Embryonic facial prominence (tissue), 1 donor: Measurements from ENCODE around the gene METTL22.

Source experiments
- DNase-seq: peaks from one replicate; pipeline ENCODE4 v3.0.0-alpha.2; 2016; ENCODE audit errors: extremely low spot score

METTL22 gene

GRCh38 chr16:8665529-8665928, 44.0 kb downstream of the METTL22 start:
- no peak for DNase-seq

DNA sequence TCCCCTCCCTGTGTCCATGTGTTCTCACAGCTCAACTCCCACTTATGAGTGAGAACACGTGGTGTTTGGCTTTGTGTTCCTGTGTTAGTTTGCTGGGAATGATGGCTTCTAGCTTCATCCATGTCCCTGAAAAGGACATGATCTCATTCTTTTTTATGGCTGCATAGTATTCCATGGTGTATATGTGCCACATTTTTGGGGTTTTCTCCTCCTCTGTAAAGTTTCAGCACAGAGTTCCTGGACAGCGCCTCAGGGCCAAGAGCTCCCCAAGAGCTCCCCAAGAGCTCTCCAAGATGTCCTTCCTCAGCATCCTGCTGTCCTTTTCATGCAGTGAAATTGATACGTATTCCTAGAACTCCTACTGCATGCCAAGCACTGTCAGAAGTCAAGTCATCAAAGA, 46.0 kb downstream of the METTL22 start:
- no peak for DNase-seq

- DNase-seq, result no peak
These were observed 46.6 kb downstream of the METTL22 start for GRCh38 chr16:8668113-8668512.

GRCh38 chr16:8669481-8669880, 48.0 kb downstream of the METTL22 start:
- DNase-seq, result no peak

DNA sequence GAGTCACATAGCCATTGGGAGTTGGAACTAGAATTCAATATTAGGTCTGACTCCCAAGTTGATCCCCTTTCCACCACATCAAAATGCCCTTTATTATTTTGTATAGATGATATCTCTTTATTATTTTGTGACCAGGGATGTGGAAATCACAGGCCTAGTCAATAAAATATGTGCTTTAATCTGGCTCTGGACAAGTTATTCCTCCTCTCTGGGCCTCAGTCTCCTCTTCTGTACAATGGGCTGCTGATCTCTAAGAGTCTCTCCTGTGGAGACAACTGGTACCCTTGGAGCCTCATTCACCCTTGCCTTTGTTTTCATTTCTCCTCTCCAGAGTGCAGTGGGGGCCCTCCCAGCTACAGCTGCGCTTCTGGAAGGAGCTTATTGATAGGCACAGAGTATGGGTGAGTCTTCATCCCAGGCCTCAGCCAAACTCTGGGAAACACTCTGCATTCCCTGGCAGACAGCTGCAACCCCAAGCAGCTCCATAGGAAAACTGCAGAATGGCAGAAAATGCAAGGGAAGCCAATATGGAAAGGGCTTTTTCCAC, 48.6 kb downstream of the METTL22 start:
- no peak for DNase-seq

DNA sequence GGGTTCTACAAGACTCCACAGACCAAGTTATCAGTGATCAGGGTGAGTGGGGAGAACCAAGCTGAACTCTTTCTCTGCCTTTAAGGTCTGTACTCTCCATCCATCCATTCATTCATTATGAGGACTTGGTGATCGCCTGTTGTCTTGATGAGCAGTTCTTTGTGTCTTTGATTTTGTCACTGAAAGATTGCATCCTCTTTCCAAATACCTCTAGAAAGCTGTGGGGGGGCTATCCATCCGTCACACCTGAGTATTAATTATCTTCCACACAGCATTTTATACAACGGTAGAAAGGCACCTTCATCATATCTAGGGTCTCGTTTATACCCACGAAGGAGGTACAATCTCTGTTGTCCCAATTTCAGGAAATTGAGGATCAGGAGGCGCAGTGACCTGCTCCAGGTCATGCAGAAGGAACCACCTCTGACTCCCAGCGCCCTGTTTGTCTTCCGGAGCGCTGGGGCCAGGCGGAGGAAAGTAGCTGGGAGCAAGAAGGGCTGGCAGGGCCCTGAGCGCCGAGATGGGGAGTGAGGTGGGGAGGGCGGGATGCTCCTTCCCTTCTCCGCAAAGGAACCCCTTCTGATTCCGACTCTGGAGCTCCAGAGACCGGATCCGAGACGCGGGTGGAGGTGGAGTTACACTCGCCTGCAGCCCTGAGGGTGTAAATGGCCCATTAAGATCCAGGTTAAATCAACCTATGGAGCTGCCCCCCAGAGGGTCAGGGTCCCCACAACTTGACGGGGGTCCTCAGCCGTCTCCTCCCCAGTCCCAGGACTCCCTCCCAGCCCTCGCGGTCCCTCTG, 52.3 kb downstream of the METTL22 start:
- DNase-seq, result no peak

DNA sequence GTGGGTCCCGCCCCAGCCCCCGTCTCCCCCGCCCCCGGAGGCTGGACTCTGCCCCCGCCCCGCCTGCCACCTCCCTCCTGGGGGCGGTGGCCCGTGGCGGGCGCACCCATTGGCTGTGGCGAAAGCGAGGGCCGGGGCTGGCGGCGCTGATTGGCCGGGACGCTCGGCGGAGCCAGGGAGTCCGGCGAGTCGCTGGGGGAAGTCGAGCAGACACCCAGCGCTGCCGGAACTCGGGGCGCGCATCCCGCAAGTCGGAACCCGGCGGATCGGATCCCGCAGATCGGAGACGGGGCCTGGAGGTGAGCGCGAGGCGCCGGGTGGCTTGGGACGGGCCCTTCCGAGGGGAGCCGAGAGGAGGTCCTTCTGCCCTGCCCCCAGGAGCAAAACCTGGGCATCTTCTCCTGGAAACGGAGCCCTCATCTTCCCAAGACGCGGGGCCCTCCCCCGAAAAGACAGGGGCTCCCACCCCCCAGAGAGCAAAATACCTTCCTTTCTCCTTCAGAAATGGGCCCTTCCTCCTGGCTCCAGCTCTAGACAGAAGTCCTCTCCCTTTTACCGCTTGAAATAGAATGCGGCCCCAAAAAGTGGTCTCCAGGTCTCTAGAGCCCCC, 53.0 kb downstream of the METTL22 start, which contains the start of gene ABAT:
Gene ABAT, plus strand, starts transcription at position 205 of the 610 bp plus-strand sequence. CDS start 61,123 bp downstream, outside the sequence.
- DNase-seq, result peak; percentile 25

DNA sequence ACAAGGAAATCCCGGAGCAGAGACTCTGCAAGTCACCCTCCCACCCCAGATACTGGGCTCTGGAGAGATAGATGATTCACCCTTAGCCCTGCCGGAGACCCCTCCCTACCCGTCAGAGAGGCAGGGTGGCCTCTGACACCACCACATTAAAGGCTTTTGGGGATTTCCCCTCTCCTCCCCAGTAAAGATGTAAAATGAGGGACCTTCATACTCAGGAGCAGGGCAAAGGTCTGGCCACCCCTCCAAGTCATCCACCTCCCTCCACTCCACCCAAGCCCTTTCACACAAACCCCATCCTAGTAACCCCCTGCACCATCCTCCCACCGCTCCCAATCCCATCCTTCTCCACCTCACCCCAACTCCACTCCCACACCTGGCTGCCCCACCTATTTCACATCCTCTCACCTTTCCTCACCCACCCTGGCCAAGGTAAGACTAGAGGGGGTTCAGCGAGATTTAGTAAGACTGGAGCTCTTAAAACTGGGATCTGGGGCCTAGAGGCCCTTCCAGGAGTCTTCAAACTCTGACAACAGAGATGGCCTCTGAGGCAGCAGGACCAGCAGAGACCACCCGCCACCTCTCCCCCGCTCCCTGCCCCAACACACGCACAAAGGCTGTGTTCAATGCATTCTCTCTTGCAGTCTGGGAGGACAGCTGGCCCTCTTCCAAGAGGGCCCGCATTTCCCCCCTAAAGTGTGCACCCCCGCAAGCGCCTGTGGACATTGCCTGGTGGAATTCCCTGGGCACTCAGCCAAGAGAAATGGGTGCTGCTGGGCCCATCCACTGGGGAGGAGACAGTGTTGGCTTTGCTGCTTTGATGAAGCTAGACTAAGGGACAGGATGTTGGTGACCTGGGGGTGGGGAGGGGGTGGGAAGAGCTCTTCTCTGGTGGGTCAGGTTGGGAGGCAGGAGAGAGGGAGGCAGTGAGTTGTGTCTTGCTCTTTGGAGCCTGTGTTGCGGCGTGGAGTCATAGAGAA, 54.0 kb downstream of the METTL22 start:
- DNase-seq, result no peak

DNA sequence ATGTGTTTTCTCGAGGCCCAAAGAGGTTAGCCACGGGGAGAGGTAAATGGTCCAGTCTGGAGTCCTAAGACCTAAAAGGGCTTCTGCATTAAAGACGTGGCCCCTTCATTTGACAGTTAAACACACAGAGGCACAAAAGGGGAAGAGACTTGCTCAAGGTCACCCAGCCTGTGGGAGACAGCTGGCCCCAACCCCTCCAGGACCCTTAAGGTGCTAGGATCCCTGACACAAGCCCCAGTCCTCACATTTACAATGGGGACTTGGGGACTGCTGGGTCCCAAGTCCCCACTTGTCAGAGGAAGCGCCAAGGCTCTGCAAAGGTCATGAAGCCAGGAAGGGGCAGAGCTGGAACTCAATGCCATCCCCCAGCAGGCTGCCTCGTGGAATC, 54.7 kb downstream of the METTL22 start:
- DNase-seq, result no peak

DNA sequence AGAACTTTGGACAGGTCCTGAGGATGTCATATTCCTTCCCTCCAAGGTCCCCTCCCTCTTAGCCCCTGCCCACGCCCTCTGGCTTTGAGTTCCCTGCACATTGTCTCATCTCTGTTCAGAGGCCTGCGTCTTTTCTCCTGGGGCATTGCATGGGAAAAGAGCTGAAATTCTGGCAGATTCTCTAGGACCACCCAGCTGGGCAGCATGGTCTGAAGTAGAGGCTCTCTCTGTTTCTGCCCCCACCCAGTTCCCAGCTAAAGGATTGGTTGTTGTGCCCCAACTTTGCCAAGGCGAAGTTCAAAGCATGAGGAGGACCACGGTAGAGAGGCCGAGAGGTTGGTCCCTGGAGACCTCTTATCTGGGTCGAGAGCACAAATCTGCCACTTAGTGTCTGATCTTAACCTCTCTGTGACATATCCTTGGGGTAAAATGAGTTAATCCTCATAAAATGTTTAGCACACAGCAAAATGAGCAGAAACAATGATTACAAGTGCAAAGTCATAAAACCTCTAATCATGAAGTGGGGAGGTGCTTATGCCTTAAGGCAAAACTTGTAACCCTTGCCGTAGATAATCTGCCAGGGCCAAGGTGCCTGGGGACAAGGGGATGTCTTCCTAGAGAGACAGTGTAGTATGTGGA, 55.4 kb downstream of the METTL22 start:
- no peak for DNase-seq

DNA sequence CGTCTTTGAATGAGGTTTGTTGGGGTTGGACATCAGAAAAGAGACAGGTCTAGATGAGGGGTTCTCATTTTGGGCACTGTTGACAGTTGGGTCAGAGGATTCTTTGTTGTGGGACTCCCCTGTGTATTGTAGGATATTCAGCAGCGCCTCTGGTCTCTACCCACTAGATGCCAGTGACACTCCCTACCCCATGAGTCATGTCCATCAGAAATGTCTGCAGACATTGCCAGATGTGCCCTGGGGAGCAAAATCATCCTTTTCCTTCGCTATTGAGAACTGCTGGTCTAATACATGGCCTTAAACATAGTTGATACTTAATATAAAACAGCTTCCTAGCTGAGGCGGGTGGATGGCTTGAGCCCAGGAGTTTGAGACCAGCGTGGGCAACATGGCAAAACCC, 56.0 kb downstream of the METTL22 start:
- DNase-seq, result no peak

DNA sequence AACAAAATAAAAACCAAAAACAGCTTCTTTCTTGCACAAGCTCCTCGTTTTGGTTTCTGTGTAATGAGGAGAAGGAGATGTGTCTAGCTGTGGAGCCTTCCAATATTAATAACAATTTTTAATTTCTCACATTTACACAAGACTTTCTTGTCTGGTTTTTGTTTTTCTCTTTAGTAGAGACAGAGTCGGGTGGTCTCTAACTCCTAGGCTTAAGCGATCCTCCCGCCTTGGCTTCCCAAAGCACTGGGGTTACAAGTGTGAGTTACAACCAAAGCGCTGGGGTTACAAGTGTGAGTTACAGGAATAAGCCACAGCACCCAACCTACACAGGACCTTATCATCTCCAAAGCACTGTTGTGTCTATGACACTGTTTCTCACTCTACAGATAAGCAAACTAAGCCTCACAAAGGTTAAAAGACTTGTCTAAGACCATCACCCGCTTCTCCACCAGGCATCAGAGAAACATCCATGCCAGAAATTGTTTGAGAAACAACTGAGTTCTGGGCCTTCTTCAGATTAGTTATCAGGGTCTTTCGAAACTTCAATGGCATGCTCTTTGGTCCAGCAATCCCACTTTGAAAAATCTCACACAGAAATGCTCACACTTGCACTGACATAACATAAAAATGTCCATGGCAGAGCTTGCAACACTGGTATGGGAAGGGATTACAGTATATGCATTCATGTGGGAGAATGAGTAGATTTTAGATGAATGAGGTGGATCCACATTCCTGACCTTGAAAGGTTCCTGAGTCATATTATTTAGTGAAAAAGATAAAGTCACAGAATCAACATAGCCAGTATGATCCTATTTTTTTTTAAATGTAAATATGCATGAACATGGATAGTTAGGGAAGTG, 56.8 kb downstream of the METTL22 start:
- no peak for DNase-seq

- DNase-seq, result no peak
These were observed 57.7 kb downstream of the METTL22 start for GRCh38 chr16:8679151-8679550.

DNA sequence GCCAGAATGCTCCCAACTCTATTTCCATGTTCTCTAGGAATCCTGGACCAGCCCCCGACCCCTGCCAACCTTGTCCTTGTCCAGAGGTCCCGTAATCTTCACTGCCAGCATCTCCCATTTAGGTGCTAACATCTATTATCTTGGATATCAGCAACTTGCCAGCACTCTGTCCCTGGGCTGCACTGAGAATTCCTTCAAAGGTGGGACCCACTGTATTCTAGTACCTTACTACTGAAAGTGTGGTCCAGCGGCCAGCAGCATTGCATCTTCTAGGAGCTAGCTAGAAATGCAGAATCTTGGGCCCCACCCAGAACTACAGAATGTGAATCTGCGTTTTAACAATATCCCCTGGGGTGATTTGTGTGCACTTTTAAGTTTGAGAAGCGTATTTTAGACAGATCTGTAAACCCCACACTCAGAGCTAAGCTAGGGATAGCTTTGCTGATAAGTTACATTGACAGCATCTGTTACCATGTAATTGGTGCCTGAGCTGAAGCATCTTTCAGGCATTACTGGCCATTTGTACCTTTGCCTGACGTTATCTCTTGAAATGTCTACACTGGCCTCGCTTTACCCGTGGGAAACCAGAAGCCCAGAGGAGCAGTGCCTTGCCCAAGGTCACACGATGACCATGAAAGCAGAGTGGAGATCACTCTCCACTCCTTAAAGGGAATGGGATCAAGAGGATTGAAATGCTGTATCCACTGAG, 61.2 kb downstream of the METTL22 start:
- no peak for DNase-seq

GRCh38 chr16:8683640-8684039, 62.1 kb downstream of the METTL22 start:
- no peak for DNase-seq

DNA sequence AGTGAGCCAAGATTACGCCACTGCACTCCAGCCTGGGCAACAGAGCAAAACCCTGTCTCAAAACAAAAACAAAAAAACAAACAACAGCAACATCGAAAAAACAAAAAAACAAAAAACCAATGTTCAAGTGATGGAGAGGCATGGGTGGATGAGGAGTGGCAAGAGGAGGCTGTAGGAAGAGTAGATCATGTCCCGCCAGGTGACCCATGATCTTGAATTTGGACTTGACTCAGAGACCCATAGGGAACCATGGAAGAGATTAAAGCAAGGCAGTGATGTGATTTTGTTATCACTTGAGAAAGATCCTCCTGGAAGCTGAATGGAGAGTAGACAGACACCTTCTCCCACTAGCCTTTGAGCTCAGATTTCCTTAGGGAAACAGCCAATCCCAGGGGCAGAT, 64.1 kb downstream of the METTL22 start:
- no peak for DNase-seq

GRCh38 chr16:8686031-8686621, 64.6 kb downstream of the METTL22 start:
- no peak for DNase-seq

- no peak for DNase-seq
These were observed 65.4 kb downstream of the METTL22 start for GRCh38 chr16:8686879-8687278.

DNA sequence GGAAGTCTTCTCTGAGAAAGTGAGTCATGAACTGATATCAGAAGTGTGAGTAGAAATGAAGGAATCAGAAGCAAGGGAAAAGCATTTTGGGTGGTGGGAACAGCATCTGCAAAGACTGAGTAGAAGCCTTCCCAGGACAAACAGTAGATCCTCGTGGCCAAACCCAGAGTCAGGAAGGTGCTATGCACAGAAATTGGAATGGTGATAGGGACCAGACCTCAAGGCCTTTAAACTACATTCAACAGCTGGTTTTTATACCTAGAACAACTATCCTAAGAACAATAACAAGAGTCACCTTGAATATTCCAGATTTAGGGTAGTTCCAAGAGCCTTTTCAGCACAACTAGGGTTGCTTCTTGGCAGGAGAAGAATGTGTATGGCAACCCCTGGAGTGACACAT, 68.2 kb downstream of the METTL22 start:
- no peak for DNase-seq
